ENCODE measurements around the gene SPARCL1. TPM values are rescaled to one million over a fixed set of nuclear protein-coding genes. Genes with fewer than 3 reads are reported as not detected.

SPARCL1 gene
- total and polyA plus RNA-seq, 2 experiments from 2014 or later = 1.5 to 2.4 TPM

DNA sequence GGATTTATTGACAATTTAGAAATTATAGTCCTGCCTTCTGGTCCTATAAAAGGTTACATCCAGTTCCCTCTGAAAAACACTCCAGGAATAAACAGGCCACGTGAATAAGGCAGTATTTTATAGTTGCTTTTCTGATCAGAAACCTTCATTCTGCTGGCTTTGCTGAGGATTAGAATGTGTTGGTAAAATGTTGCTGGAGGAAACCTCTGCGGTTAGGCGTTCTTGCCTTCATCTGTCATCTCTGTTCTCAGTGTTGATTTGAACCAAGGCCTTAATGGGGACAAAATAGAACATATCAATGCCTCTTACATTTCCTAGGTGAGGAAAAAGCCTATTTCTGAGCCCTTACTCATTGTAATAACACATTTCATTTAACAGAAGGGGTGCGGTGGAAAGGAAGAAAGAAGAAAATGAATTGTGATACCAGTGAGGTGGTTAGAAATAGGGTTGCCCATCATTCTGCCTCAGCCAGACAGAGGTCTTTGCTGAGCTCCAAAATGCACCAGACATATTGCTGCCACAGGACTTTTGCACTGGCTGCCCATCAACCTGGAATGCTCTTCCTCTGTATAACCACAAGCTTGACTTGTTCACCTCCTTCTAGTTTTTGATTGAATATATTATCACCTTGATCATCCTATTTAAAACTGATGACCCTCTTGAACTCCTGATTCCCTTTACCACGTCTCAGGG is 18.0 kb upstream of the SPARCL1 start:
- Histone ChIP-seq H3K4me3 (no peak overlapping the region), H3K4me1 (ENCODE audit: insufficient read depth) (no peaks in the 10 kb centered on the region), H3K79me2 (replicated peaks; ENCODE audit: insufficient read depth) (no peaks in the 10 kb centered on the region), H3K36me3 (ENCODE audit: insufficient read depth) (no peaks in the 10 kb centered on the region), H2AFZ (no peak overlapping the region), H3K9me2 (ENCODE audit: insufficient read depth) (no peaks in the 10 kb centered on the region), H3F3A (replicated peaks; ENCODE audit: low read depth) (no peaks in the 10 kb centered on the region), H4K20me1 (replicated peaks; ENCODE audit: insufficient read depth) (no peaks in the 10 kb centered on the region), H3K4me2 (no peak overlapping the region), H3K27me3 (ENCODE audit: insufficient read depth) (no peaks in the 10 kb centered on the region), H3K27ac (ENCODE audit: low read depth) (no peak overlapping the region)
- Mint-ChIP-seq H3K4me1 (peaks cover 16% of the 10 kb centered on the region), H3K27me3 (ENCODE audit: insufficient read depth, low read depth, poor library complexity) (peaks cover 1% of the 10 kb centered on the region), H3K36me3 (ENCODE audit: low read depth) (no peaks in the 10 kb centered on the region), H3K9me3 (no peaks in the 10 kb centered on the region), H3K4me3 (no peak overlapping the region), H3K27ac (no peak overlapping the region)
- no peak for ATAC-seq
- TF ChIP-seq EZH2phosphoT487 (IDR thresholded peaks at IDR 0.05; ENCODE audit: unreplicated experiment) = no peak
- TF ChIP-seq, protein P1, sequence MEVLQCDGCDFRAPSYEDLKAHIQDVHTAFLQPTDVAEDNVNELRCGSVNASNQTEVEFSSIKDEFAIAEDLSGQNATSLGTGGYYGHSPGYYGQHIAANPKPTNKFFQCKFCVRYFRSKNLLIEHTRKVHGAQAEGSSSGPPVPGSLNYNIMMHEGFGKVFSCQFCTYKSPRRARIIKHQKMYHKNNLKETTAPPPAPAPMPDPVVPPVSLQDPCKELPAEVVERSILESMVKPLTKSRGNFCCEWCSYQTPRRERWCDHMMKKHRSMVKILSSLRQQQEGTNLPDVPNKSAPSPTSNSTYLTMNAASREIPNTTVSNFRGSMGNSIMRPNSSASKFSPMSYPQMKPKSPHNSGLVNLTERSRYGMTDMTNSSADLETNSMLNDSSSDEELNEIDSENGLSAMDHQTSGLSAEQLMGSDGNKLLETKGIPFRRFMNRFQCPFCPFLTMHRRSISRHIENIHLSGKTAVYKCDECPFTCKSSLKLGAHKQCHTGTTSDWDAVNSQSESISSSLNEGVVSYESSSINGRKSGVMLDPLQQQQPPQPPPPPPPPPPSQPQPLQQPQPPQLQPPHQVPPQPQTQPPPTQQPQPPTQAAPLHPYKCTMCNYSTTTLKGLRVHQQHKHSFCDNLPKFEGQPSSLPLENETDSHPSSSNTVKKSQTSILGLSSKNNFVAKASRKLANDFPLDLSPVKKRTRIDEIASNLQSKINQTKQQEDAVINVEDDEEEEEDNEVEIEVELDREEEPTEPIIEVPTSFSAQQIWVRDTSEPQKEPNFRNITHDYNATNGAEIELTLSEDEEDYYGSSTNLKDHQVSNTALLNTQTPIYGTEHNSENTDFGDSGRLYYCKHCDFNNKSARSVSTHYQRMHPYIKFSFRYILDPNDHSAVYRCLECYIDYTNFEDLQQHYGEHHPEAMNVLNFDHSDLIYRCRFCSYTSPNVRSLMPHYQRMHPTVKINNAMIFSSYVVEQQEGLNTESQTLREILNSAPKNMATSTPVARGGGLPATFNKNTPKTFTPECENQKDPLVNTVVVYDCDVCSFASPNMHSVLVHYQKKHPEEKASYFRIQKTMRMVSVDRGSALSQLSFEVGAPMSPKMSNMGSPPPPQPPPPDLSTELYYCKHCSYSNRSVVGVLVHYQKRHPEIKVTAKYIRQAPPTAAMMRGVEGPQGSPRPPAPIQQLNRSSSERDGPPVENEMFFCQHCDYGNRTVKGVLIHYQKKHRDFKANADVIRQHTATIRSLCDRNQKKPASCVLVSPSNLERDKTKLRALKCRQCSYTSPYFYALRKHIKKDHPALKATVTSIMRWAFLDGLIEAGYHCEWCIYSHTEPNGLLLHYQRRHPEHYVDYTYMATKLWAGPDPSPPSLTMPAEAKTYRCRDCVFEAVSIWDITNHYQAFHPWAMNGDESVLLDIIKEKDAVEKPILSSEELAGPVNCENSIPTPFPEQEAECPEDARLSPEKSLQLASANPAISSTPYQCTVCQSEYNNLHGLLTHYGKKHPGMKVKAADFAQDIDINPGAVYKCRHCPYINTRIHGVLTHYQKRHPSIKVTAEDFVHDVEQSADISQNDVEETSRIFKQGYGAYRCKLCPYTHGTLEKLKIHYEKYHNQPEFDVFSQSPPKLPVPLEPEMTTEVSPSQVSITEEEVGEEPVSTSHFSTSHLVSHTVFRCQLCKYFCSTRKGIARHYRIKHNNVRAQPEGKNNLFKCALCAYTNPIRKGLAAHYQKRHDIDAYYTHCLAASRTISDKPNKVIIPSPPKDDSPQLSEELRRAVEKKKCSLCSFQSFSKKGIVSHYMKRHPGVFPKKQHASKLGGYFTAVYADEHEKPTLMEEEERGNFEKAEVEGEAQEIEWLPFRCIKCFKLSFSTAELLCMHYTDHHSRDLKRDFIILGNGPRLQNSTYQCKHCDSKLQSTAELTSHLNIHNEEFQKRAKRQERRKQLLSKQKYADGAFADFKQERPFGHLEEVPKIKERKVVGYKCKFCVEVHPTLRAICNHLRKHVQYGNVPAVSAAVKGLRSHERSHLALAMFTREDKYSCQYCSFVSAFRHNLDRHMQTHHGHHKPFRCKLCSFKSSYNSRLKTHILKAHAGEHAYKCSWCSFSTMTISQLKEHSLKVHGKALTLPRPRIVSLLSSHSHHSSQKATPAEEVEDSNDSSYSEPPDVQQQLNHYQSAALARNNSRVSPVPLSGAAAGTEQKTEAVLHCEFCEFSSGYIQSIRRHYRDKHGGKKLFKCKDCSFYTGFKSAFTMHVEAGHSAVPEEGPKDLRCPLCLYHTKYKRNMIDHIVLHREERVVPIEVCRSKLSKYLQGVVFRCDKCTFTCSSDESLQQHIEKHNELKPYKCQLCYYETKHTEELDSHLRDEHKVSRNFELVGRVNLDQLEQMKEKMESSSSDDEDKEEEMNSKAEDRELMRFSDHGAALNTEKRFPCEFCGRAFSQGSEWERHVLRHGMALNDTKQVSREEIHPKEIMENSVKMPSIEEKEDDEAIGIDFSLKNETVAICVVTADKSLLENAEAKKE (CRISPR knock-in tag; IDR thresholded peaks at IDR 0.05) = no peak
- TF ChIP-seq, protein P2, sequence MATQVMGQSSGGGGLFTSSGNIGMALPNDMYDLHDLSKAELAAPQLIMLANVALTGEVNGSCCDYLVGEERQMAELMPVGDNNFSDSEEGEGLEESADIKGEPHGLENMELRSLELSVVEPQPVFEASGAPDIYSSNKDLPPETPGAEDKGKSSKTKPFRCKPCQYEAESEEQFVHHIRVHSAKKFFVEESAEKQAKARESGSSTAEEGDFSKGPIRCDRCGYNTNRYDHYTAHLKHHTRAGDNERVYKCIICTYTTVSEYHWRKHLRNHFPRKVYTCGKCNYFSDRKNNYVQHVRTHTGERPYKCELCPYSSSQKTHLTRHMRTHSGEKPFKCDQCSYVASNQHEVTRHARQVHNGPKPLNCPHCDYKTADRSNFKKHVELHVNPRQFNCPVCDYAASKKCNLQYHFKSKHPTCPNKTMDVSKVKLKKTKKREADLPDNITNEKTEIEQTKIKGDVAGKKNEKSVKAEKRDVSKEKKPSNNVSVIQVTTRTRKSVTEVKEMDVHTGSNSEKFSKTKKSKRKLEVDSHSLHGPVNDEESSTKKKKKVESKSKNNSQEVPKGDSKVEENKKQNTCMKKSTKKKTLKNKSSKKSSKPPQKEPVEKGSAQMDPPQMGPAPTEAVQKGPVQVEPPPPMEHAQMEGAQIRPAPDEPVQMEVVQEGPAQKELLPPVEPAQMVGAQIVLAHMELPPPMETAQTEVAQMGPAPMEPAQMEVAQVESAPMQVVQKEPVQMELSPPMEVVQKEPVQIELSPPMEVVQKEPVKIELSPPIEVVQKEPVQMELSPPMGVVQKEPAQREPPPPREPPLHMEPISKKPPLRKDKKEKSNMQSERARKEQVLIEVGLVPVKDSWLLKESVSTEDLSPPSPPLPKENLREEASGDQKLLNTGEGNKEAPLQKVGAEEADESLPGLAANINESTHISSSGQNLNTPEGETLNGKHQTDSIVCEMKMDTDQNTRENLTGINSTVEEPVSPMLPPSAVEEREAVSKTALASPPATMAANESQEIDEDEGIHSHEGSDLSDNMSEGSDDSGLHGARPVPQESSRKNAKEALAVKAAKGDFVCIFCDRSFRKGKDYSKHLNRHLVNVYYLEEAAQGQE (IDR thresholded peaks at IDR 0.05; ENCODE audit: unreplicated experiment) = no peak
- TF ChIP-seq, protein P3, sequence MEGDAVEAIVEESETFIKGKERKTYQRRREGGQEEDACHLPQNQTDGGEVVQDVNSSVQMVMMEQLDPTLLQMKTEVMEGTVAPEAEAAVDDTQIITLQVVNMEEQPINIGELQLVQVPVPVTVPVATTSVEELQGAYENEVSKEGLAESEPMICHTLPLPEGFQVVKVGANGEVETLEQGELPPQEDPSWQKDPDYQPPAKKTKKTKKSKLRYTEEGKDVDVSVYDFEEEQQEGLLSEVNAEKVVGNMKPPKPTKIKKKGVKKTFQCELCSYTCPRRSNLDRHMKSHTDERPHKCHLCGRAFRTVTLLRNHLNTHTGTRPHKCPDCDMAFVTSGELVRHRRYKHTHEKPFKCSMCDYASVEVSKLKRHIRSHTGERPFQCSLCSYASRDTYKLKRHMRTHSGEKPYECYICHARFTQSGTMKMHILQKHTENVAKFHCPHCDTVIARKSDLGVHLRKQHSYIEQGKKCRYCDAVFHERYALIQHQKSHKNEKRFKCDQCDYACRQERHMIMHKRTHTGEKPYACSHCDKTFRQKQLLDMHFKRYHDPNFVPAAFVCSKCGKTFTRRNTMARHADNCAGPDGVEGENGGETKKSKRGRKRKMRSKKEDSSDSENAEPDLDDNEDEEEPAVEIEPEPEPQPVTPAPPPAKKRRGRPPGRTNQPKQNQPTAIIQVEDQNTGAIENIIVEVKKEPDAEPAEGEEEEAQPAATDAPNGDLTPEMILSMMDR (conservative IDR thresholded peaks at IDR 0.05; ENCODE audit: low read depth in 2 of 2) = no peak
- TF ChIP-seq CREB1 (CRISPR knock-in tag; IDR thresholded peaks at IDR 0.05; ENCODE audit: low read depth) = no peak
- no peak for TF ChIP-seq STAT1 (IDR thresholded peaks at IDR 0.05; ENCODE audit: unreplicated experiment)
- no peak for TF ChIP-seq ZNF114 (CRISPR knock-in tag; IDR thresholded peaks at IDR 0.05)
- TF ChIP-seq, protein P4, sequence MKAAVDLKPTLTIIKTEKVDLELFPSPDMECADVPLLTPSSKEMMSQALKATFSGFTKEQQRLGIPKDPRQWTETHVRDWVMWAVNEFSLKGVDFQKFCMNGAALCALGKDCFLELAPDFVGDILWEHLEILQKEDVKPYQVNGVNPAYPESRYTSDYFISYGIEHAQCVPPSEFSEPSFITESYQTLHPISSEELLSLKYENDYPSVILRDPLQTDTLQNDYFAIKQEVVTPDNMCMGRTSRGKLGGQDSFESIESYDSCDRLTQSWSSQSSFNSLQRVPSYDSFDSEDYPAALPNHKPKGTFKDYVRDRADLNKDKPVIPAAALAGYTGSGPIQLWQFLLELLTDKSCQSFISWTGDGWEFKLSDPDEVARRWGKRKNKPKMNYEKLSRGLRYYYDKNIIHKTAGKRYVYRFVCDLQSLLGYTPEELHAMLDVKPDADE (IDR thresholded peaks at IDR 0.05) = no peak
- TF ChIP-seq POLR2AphosphoS5 (IDR thresholded peaks at IDR 0.05; ENCODE audit: low read depth) = no peak
- TF ChIP-seq ZNF331 (CRISPR knock-in tag; IDR thresholded peaks at IDR 0.05; ENCODE audit: low read depth) = no peak
- no peak for TF ChIP-seq JUNB (IDR thresholded peaks at IDR 0.05; ENCODE audit: unreplicated experiment)
- TF ChIP-seq EZH2 (IDR thresholded peaks at IDR 0.05; ENCODE audit: low read depth, unreplicated experiment) = no peak
- TF ChIP-seq NANOG (IDR thresholded peaks at IDR 0.05; ENCODE audit: borderline replicate concordance) = no peak
- no peak for DNase-seq (ENCODE audit: low spot score)
